Stimulated activated naive CD4-positive, alpha-beta T cell treated with Interleukin-2 at 50 U/mL for 16 hours (primary cell): Measurements from ENCODE around the gene MTUS2.

Experiments used
- DNase-seq: peaks from one replicate; lab custom pipeline; 2025; lab: John Stamatoyannopoulos, UW

The MTUS2 gene

DNA sequence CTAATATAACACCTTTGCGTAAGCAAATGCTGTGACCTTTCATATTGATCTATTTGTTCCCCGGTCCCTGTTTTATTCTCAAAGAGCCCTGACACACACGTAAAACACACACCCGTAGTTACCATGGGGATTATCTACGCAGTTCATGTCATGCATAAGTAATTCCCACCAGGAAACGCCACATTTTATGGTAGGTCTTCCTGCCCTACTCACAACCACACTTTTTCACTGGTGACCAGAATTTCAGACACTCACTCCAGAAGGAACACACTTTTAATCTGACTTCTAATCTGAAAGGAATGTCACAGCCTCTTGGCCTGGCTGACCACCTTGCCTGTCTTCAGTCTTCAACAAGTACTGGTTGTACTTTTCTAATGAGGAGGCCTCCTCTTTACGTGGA lies 728.6 kb downstream of the MTUS2 start:
- no peak for DNase-seq

DNA sequence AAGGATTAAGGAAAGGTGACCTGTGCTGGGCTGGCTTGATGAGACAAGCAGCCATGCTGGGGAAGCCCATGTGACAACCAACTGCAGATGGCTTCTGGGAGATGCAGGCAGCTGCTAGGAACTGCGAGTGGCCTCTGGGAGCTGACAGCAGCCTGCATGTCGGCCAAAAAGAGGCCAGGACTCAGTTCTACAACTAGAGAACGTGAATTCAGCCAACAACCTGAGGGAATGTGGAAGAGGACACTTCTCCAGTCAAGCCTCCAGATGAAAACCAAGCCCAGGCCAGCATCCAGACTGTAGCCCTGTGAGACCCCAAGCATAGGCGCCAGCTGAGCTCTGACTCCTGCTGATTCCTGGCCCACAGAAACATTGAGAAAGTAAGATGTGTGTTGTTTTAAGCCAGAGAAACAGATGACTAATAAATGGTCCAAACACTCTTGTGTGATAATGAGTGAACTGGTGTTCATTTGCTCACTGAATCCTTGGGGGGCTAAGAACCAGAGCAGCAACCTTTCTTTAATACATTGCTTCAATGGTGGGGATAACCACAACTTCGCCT lies 730.4 kb downstream of the MTUS2 start:
- no peak for DNase-seq

DNA sequence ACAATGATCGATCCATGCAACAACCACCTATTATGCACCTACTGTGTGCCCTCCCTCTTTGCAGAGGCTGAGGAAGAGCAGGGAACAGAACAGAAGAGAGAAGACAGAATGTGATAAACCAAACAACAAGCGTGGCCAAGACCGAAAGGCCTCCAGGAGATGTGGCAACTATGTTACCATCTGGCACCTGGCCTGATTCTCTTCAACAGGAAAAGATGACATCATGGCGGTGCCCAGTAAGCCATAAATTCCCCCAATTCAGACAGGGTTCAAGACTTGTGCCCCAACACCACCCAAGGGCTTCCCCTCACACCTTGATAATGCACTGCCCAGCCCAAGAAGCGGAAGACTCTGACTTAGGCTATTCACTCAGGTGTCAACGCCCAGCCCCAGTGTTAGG lies 731.1 kb downstream of the MTUS2 start:
- no peak for DNase-seq
